RWPE2 (cell line): Measurements from ENCODE around the gene SIL1.

Experiments
- ATAC-seq: fragments of 200-7000 bp; cut with Tn5 transposase; 3 replicates; pipeline ENCODE4 v1.9.1; 2021; ENCODE audit warnings: low read depth
- DNase-seq: peaks from one replicate; pipeline ENCODE4 v3.0.0-alpha.2; 2020; ENCODE audit warnings: low spot score
- H3K27ac ChIP-seq: fragments of 450-650 bp; 2 replicates; pipeline ENCODE4 v1.5.1; 2017; ENCODE audit warnings: mild to moderate bottlenecking; ENCODE audit not compliant: poor library complexity, severe bottlenecking
- H3K27me3 ChIP-seq: fragments of 250-450 bp; sonication (Bioruptor Pico); 2 replicates; pipeline ENCODE4 v1.5.1; 2021; ENCODE audit warnings: mild to moderate bottlenecking, moderate library complexity; ENCODE audit not compliant: insufficient read depth, poor library complexity, severe bottlenecking
- H3K36me3 ChIP-seq: fragments of 250-450 bp; sonication (Bioruptor Pico); 2 replicates; pipeline ENCODE4 v1.5.1; 2020; ENCODE audit warnings: low read depth, mild to moderate bottlenecking, moderate library complexity
- H3K4me1 ChIP-seq: fragments of 250-450 bp; sonication (Bioruptor Pico); 2 replicates; pipeline ENCODE4 v1.5.1; 2021; ENCODE audit warnings: mild to moderate bottlenecking, moderate library complexity; ENCODE audit not compliant: insufficient read depth, poor library complexity, severe bottlenecking
- H3K4me3 ChIP-seq: fragments of 250-450 bp; sonication (Bioruptor Pico); 2 replicates; pipeline ENCODE4 v1.5.1; 2021; ENCODE audit warnings: mild to moderate bottlenecking, moderate library complexity; ENCODE audit not compliant: severe bottlenecking
- H3K9me3 ChIP-seq: fragments of 250-450 bp; sonication (Bioruptor Pico); 2 replicates; pipeline ENCODE4 v1.5.1; 2021; ENCODE audit warnings: mild to moderate bottlenecking, moderate library complexity; ENCODE audit not compliant: severe bottlenecking
- TF ChIP-seq, protein P1 (sequence below): fragments of 450-650 bp; IDR thresholded peaks from one replicate; pipeline ENCODE4 v1.5.1; 2017; ENCODE audit warnings: mild to moderate bottlenecking, moderate library complexity; ENCODE audit not compliant: poor library complexity, severe bottlenecking

Gene SIL1

GRCh38 chr5:138975098-138975847 is 222.9 kb downstream of the SIL1 start:
- Histone ChIP-seq H3K27ac (no peak overlapping the region), H3K27me3 (no peaks in the 10 kb centered on the region), H3K4me3 (no peak overlapping the region), H3K9me3 (no peaks in the 10 kb centered on the region), H3K4me1 (no peaks in the 10 kb centered on the region), H3K36me3 (no peaks in the 10 kb centered on the region)
- ATAC-seq (no peak), DNase-seq (no peak)
- TF ChIP-seq, protein P1, sequence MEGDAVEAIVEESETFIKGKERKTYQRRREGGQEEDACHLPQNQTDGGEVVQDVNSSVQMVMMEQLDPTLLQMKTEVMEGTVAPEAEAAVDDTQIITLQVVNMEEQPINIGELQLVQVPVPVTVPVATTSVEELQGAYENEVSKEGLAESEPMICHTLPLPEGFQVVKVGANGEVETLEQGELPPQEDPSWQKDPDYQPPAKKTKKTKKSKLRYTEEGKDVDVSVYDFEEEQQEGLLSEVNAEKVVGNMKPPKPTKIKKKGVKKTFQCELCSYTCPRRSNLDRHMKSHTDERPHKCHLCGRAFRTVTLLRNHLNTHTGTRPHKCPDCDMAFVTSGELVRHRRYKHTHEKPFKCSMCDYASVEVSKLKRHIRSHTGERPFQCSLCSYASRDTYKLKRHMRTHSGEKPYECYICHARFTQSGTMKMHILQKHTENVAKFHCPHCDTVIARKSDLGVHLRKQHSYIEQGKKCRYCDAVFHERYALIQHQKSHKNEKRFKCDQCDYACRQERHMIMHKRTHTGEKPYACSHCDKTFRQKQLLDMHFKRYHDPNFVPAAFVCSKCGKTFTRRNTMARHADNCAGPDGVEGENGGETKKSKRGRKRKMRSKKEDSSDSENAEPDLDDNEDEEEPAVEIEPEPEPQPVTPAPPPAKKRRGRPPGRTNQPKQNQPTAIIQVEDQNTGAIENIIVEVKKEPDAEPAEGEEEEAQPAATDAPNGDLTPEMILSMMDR: no peak

GRCh38 chr5:138974227-138975063 is 223.7 kb downstream of the SIL1 start:
- no peaks in the 10 kb centered on the region for H3K9me3 ChIP-seq
- H3K27ac ChIP-seq: no peak overlapping the region
- H3K27me3 ChIP-seq: no peaks in the 10 kb centered on the region
- H3K4me1 ChIP-seq: no peaks in the 10 kb centered on the region
- no peaks in the 10 kb centered on the region for H3K36me3 ChIP-seq
- TF ChIP-seq, protein P1: no peak
- ATAC-seq (no peak), DNase-seq (no peak)
- H3K4me3 ChIP-seq: no peak overlapping the region

GRCh38 chr5:138972836-138973235 is 225.3 kb downstream of the SIL1 start:
- H3K27ac ChIP-seq: no peak overlapping the region
- no peaks in the 10 kb centered on the region for H3K27me3 ChIP-seq
- H3K9me3 ChIP-seq: no peaks in the 10 kb centered on the region
- no peak for ATAC-seq
- no peak for DNase-seq
- H3K4me3 ChIP-seq: no peak overlapping the region
- H3K4me1 ChIP-seq: no peaks in the 10 kb centered on the region
- TF ChIP-seq, protein P1: no peak
- H3K36me3 ChIP-seq: no peaks in the 10 kb centered on the region

- no peak for DNase-seq
- Histone ChIP-seq H3K9me3 (no peaks in the 10 kb centered on the region), H3K4me1 (no peaks in the 10 kb centered on the region), H3K36me3 (no peaks in the 10 kb centered on the region), H3K4me3 (no peak overlapping the region), H3K27ac (no peak overlapping the region), H3K27me3 (no peaks in the 10 kb centered on the region)
- TF ChIP-seq, protein P1: no peak
- no peak for ATAC-seq
These were observed 225.9 kb downstream of the SIL1 start for GRCh38 chr5:138972230-138972629.
